Ectodermal cell (in vitro differentiated cells): Measurements from ENCODE around the gene RPLP1.
A peak's percentile ranks its signal among the peaks of the same experiment; 100 is the strongest.

Source experiments
- H3K27ac ChIP-seq: 2 replicates; pipeline ENCODE4 v1.7.0; 2013; ENCODE audit warnings: mild to moderate bottlenecking, low read depth, low read length; ENCODE audit not compliant: insufficient read depth, poor library complexity, severe bottlenecking
- H3K27me3 ChIP-seq: 2 replicates; pipeline ENCODE4 v1.7.0; 2013; ENCODE audit warnings: mild to moderate bottlenecking, low read length; ENCODE audit not compliant: insufficient read depth, control insufficient read depth, poor library complexity, severe bottlenecking
- H3K36me3 ChIP-seq: one replicate; pipeline ENCODE4 v1.7.0; 2013; ENCODE audit warnings: low read length; ENCODE audit not compliant: control insufficient read depth, insufficient read depth
- H3K4me1 ChIP-seq: one replicate; pipeline ENCODE4 v1.7.0; 2013; ENCODE audit warnings: low read length; ENCODE audit not compliant: control insufficient read depth, insufficient read depth
- H3K4me3 ChIP-seq: 2 replicates; pipeline ENCODE4 v1.7.0; 2013; ENCODE audit warnings: low read depth, low read length, control low read depth; ENCODE audit not compliant: insufficient read depth
- H3K9me3 ChIP-seq: 2 replicates; pipeline ENCODE4 v1.7.0; 2013; ENCODE audit warnings: mild to moderate bottlenecking, low read length, moderate library complexity; ENCODE audit not compliant: control insufficient read depth
- WGBS, 2 experiments: methylation state at CpG; one replicate each; pipeline ENCODE4 v1.1.7; 2013; ENCODE audit warnings: missing lambda C conversion rate in 2 of 2; 5-methylcytosine and 5-hydroxymethylcytosine counted together

The RPLP1 gene

GRCh38 chr15:69493406-69493805 lies 40.8 kb downstream of the RPLP1 start:
- H3K4me1 ChIP-seq = peaks cover 5% of the 10 kb centered on the region
- H3K27me3 ChIP-seq = no peaks in the 10 kb centered on the region
- no peaks in the 10 kb centered on the region for H3K36me3 ChIP-seq
- no peak overlapping the region for H3K4me3 ChIP-seq
- no peak overlapping the region for H3K27ac ChIP-seq
- 92 to 94% methylated on average over 2 of the region's 2 CpGs for WGBS, 2 experiments
- no peaks in the 10 kb centered on the region for H3K9me3 ChIP-seq

DNA sequence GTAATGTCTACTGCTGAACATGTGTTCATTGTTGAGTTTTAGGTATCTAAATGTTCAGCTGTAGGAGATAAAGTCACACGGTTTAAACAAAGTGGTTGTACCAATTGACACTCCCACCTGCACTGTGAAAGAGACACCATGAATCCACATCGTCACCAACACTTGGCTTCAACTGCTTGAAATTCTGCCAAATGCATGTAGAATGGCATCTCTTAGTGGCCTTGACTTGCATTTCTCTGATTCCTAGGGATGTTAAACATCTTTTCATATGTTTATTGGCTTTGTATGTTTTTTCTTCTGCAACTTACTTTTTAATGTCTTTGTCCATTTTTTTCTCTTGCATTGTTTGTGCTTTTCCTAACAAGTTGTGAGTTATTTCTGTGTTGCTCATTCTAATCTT lies 43.4 kb downstream of the RPLP1 start:
- H3K27me3 ChIP-seq = no peaks in the 10 kb centered on the region
- peaks cover 18% of the 10 kb centered on the region for H3K4me1 ChIP-seq
- WGBS, 2 experiments = 81 to 84% methylated on average over 2 of the region's 2 CpGs
- H3K4me3 ChIP-seq = no peak overlapping the region
- no peak overlapping the region for H3K27ac ChIP-seq
- no peaks in the 10 kb centered on the region for H3K36me3 ChIP-seq
- no peaks in the 10 kb centered on the region for H3K9me3 ChIP-seq

- Histone ChIP-seq H3K9me3 (no peaks in the 10 kb centered on the region), H3K27ac (no peak overlapping the region), H3K4me3 (no peak overlapping the region), H3K36me3 (no peaks in the 10 kb centered on the region), H3K27me3 (no peaks in the 10 kb centered on the region), H3K4me1 (peaks cover 18% of the 10 kb centered on the region)
- 88 to 90% methylated on average over 1 of the region's 1 CpG for WGBS, 2 experiments
Measured at GRCh38 chr15:69497076-69497475, 44.5 kb downstream of the RPLP1 start.

DNA sequence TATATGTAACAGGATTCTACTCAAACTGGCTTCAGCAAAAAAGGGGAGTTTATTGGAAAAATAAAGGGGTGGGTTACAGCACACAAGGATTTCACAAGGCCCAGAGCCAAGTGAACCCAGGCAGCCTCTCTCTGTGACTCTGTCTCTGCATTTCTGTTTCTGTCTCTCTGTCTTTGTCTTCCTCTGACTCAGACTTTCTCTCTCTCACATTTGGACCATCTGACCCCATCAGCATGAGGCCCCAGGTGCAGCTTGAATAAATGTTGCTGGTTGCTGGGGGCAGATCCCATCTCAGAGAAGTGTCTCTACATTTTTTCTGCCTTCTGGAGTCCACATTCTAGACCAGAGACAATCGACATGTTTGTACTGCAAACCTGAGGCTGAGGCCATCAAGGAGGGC lies 45.0 kb downstream of the RPLP1 start:
- no peak overlapping the region for H3K4me3 ChIP-seq
- H3K27me3 ChIP-seq = no peaks in the 10 kb centered on the region
- no peaks in the 10 kb centered on the region for H3K36me3 ChIP-seq
- no peak overlapping the region for H3K27ac ChIP-seq
- 91 to 95% methylated on average over 1 of the region's 1 CpG for WGBS, 2 experiments
- no peaks in the 10 kb centered on the region for H3K9me3 ChIP-seq
- H3K4me1 ChIP-seq = peaks cover 18% of the 10 kb centered on the region

- Histone ChIP-seq H3K4me1 (peaks cover 18% of the 10 kb centered on the region), H3K27me3 (no peaks in the 10 kb centered on the region), H3K36me3 (no peaks in the 10 kb centered on the region), H3K4me3 (no peak overlapping the region), H3K9me3 (no peaks in the 10 kb centered on the region), H3K27ac (no peak overlapping the region)
- 86 to 91% methylated on average over 15 of the region's 15 CpGs for WGBS, 2 experiments
Measured at GRCh38 chr15:69498282-69498681, 45.7 kb downstream of the RPLP1 start.

- 95 to 96% methylated on average over 6 of the region's 6 CpGs for WGBS, 2 experiments
- Histone ChIP-seq H3K4me1 (peaks cover 18% of the 10 kb centered on the region), H3K27me3 (no peaks in the 10 kb centered on the region)
Measured at GRCh38 chr15:69498987-69499386, 46.4 kb downstream of the RPLP1 start.

GRCh38 chr15:69499521-69500211 lies 47.0 kb downstream of the RPLP1 start:
- no peak overlapping the region for H3K4me3 ChIP-seq
- peak overlapping the region; percentile 45 for H3K27ac ChIP-seq
- H3K9me3 ChIP-seq = no peaks in the 10 kb centered on the region
- peaks cover 18% of the 10 kb centered on the region for H3K4me1 ChIP-seq
- H3K36me3 ChIP-seq = no peaks in the 10 kb centered on the region
- no peaks in the 10 kb centered on the region for H3K27me3 ChIP-seq
- 43 to 48% methylated on average over 14 of the region's 14 CpGs for WGBS, 2 experiments

More at GRCh38 chr15:69498987-69499386, 46.4 kb downstream of the RPLP1 start:
- Histone ChIP-seq H3K27ac (no peak overlapping the region), H3K36me3 (no peaks in the 10 kb centered on the region), H3K4me3 (no peak overlapping the region), H3K9me3 (no peaks in the 10 kb centered on the region)

- H3K27ac ChIP-seq = no peak overlapping the region
- H3K9me3 ChIP-seq = no peaks in the 10 kb centered on the region
- WGBS, 2 experiments = 90 to 94% methylated on average over 1 of the region's 1 CpG
- H3K4me3 ChIP-seq = no peak overlapping the region
- H3K27me3 ChIP-seq = no peaks in the 10 kb centered on the region
- no peaks in the 10 kb centered on the region for H3K36me3 ChIP-seq
- peaks cover 18% of the 10 kb centered on the region for H3K4me1 ChIP-seq
Measured at GRCh38 chr15:69500339-69500738, 47.7 kb downstream of the RPLP1 start.

GRCh38 chr15:69501456-69501855 lies 48.8 kb downstream of the RPLP1 start:
- 96% methylated on average over 8 of the region's 8 CpGs for WGBS, 2 experiments

GRCh38 chr15:69502470-69503045 lies 49.9 kb downstream of the RPLP1 start:
- Histone ChIP-seq H3K4me3 (no peak overlapping the region), H3K27ac (no peak overlapping the region), H3K9me3 (no peaks in the 10 kb centered on the region), H3K36me3 (no peaks in the 10 kb centered on the region), H3K4me1 (peaks cover 13% of the 10 kb centered on the region), H3K27me3 (no peaks in the 10 kb centered on the region)
- WGBS, 2 experiments = 88 to 89% methylated on average over 10 of the region's 10 CpGs

More at GRCh38 chr15:69501456-69501855, 48.8 kb downstream of the RPLP1 start:
- Histone ChIP-seq H3K4me1 (peaks cover 18% of the 10 kb centered on the region), H3K27me3 (no peaks in the 10 kb centered on the region), H3K36me3 (no peaks in the 10 kb centered on the region), H3K9me3 (no peaks in the 10 kb centered on the region), H3K27ac (no peak overlapping the region), H3K4me3 (no peak overlapping the region)
